Right lobe of liver (tissue), 4 donors: ENCODE data around the gene KIF2A.

Experiments
- CTCF ChIP-seq, 4 donors: fragments of 200-600 bp in 3 of 4; fragments of 450-650 bp in 1 of 4; IDR thresholded peaks; one replicate each; pipeline versions ENCODE4 v1.5.1 to v1.8.0; 2016 to 2022; ENCODE audit warnings: antibody characterized with exemption in 4 of 4, mild to moderate bottlenecking in 2 of 4
- POLR2A ChIP-seq: fragments of 450-650 bp; IDR thresholded peaks from one replicate; pipeline ENCODE4 v1.6.1; 2017; ENCODE audit warnings: antibody characterized with exemption, mild to moderate bottlenecking
- donor health status: DM: no; HTN: no; CAD: no.
- donor health status: DM: no; HTN: no; CAD: no.
- donor health status: DM: no; HTN: yes; CAD: no.

DNA sequence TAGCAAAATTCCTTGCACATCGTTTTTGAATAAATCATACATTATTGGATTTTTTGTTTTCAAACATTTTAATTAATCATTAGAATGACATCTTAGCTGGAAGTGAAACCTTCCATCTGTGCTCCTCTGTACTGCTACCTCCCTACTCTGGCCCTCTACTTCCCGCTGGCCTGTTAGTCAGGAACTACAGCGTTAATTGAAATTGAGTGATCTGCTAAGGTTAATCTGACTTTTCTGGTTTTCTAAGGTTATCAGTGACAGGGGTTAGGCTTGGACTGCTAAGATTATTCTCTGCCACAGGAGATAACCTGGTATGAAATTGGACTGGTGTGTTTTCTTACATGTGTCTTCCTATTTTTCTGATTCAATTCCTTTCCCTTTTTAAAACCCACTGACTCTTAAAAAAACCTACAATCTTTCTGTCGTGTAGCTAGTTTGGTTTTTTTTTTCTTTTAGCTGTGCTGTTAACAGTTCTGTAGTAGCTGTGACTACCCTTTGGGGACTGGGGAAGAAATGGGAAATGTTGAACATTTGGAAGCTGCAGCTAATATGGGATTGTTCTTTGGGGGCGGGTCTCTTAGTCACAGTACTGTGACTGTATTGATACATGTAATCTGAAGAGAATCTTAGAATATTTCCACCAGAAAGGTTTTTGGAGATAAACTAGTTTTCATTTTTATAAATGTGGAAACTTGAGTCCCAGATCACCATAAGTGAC lies 4.6 kb downstream of the KIF2A start:
- TF ChIP-seq CTCF (IDR thresholded peaks at IDR 0.05) (no peak), POLR2A (no peak)
